HG03175 (cell line): Measurements from ENCODE around the gene APPBP2.
"Not testable (repeated sequence)": the region's sequence is repeated elsewhere in the genome, so short reads cannot be mapped to it uniquely, and the experiment has no call there.

Experiments
- ATAC-seq: cut with Tn5 transposase; IDR thresholded peaks from one replicate; pipeline ENCODE4 v1.9.1; 2021; ENCODE audit warnings: mild to moderate bottlenecking, moderate library complexity; ENCODE audit not compliant: unreplicated experiment

The APPBP2 gene

GRCh38 chr17:60535382-60536279 lies 9.6 kb upstream of the APPBP2 start:
- no peak for ATAC-seq

- ATAC-seq = no peak
These were observed 8.6 kb upstream of the APPBP2 start for GRCh38 chr17:60534613-60535157.

- ATAC-seq = no peak
These were observed 8.0 kb upstream of the APPBP2 start for GRCh38 chr17:60534010-60534555.

GRCh38 chr17:60529806-60530205 lies 3.8 kb upstream of the APPBP2 start:
- no peak for ATAC-seq

GRCh38 chr17:60528828-60529227 lies 2.8 kb upstream of the APPBP2 start:
- ATAC-seq = no peak

- ATAC-seq = no peak
These were observed 1.7 kb upstream of the APPBP2 start for GRCh38 chr17:60527701-60528100.

GRCh38 chr17:60526726-60527125 lies 684 bp upstream of the APPBP2 start:
- no peak for ATAC-seq

- ATAC-seq = peak; percentile 19
These were observed 736 bp downstream of the APPBP2 start for GRCh38 chr17:60525328-60525684.

GRCh38 chr17:60524463-60525327 lies 1.3 kb downstream of the APPBP2 start:
- ATAC-seq = no peak

GRCh38 chr17:60523822-60524221 lies 2.2 kb downstream of the APPBP2 start:
- ATAC-seq = no peak

- no peak for ATAC-seq
These were observed 3.0 kb downstream of the APPBP2 start for GRCh38 chr17:60522889-60523626.

- no peak for ATAC-seq
These were observed 6.2 kb downstream of the APPBP2 start for GRCh38 chr17:60519795-60520194.

- ATAC-seq = not testable (repeated sequence)
These were observed 10.4 kb downstream of the APPBP2 start for GRCh38 chr17:60515683-60516082.

GRCh38 chr17:60515199-60515598 lies 10.8 kb downstream of the APPBP2 start:
- ATAC-seq = not testable (repeated sequence)

- no peak for ATAC-seq
These were observed 11.5 kb downstream of the APPBP2 start for GRCh38 chr17:60514500-60514899.

GRCh38 chr17:60514053-60514452 lies 12.0 kb downstream of the APPBP2 start:
- ATAC-seq = no peak

- no peak for ATAC-seq
These were observed 13.0 kb downstream of the APPBP2 start for GRCh38 chr17:60513014-60513413.

- no peak for ATAC-seq
These were observed 15.3 kb downstream of the APPBP2 start for GRCh38 chr17:60510723-60511122.

- ATAC-seq = no peak
These were observed 16.0 kb downstream of the APPBP2 start for GRCh38 chr17:60510031-60510430.

GRCh38 chr17:60508384-60508980 lies 17.6 kb downstream of the APPBP2 start:
- no peak for ATAC-seq
